Smooth muscle cell (in vitro differentiated cells): ENCODE data around the gene APLNR. TPM values are rescaled to one million over a fixed set of nuclear protein-coding genes. Genes with fewer than 3 reads are reported as not detected.

Experiments
- DNase-seq: peaks from one replicate; lab custom pipeline; 2025; ENCODE audit not compliant: unreplicated experiment; lab: John Stamatoyannopoulos, UW
- H2AFZ ChIP-seq: fragments of 200-600 bp; sonication (generic); 2 replicates; pipeline ENCODE4 v1.6.0; 2016; ENCODE audit warnings: antibody characterized with exemption, low read depth, mild to moderate bottlenecking
- H3F3A ChIP-seq: fragments of 200-600 bp; sonication (generic); 2 replicates; pipeline ENCODE4 v1.6.0; 2017; ENCODE audit warnings: antibody characterized with exemption, low read depth
- H3K27ac ChIP-seq: fragments of 200-600 bp; sonication (generic); 2 replicates; pipeline ENCODE4 v1.5.1; 2016; ENCODE audit warnings: low read depth, mild to moderate bottlenecking
- H3K27me3 ChIP-seq: fragments of 200-600 bp; sonication (generic); 2 replicates; pipeline ENCODE4 v1.6.1; 2016; ENCODE audit warnings: low read depth, mild to moderate bottlenecking
- H3K36me3 ChIP-seq: fragments of 200-600 bp; sonication (generic); 2 replicates; pipeline ENCODE4 v1.5.1; 2016; ENCODE audit warnings: low read depth
- H3K4me1 ChIP-seq: fragments of 200-600 bp; sonication (generic); 2 replicates; pipeline ENCODE4 v1.5.1; 2016; ENCODE audit warnings: low read depth
- H3K4me2 ChIP-seq: fragments of 200-600 bp; sonication (generic); 2 replicates; pipeline ENCODE4 v1.6.0; 2016; ENCODE audit warnings: mild to moderate bottlenecking
- H3K4me3 ChIP-seq: fragments of 200-600 bp; sonication (generic); 2 replicates; pipeline ENCODE4 v1.5.1; 2016; ENCODE audit warnings: mild to moderate bottlenecking
- H3K79me2 ChIP-seq: fragments of 200-600 bp; sonication (generic); 2 replicates; pipeline ENCODE4 v1.6.0; 2016; ENCODE audit warnings: low read depth, mild to moderate bottlenecking
- H3K9ac ChIP-seq: fragments of 200-600 bp; sonication (generic); 2 replicates; pipeline ENCODE4 v1.6.0; 2016; ENCODE audit warnings: low read depth
- H3K9me3 ChIP-seq: fragments of 200-600 bp; sonication (generic); replicated peaks from 2 replicates; pipeline ENCODE4 v1.5.1; 2016; ENCODE audit warnings: low read depth
- H4K20me1 ChIP-seq: fragments of 200-600 bp; sonication (generic); 2 replicates; pipeline ENCODE4 v1.6.0; 2016; ENCODE audit warnings: low read depth
- CTCF ChIP-seq: fragments of 200-600 bp; sonication (generic); IDR thresholded peaks from 2 replicates; pipeline ENCODE4 v1.5.1; 2017; ENCODE audit warnings: borderline replicate concordance, mild to moderate bottlenecking, antibody characterized with exemption; ENCODE audit not compliant: insufficient read depth, poor library complexity, severe bottlenecking
- WGBS: methylation state at CpG from one replicate; pipeline ENCODE4 v1.1.7; 2016; ENCODE audit warnings: low lambda C conversion rate; 5-methylcytosine and 5-hydroxymethylcytosine counted together
- polyA plus RNA-seq: library from polyadenylated mRNA; unstranded; fragments of >200 nt; fragmentation: Nextera tagmentation; extraction: Ambion mirVana; gene quantifications from 2 replicates; pipeline ENCODE4 v1.2.1, GENCODE V29; 2016
- total RNA-seq: library from RNA; depleted of rRNA; stranded (reverse); fragments of >200 nt; gene quantifications from 2 replicates; pipeline ENCODE4 v1.2.3, GENCODE V29; 2014

The APLNR gene
- total and polyA plus RNA-seq, 2 experiments from 2014 or later, result 103 to 214 TPM

GRCh38 chr11:57273448-57274058 is 36.5 kb upstream of the APLNR start:
- WGBS, result 90% methylated on average over 4 of the region's 4 CpGs
- Histone ChIP-seq H3K27me3 (no peaks in the 10 kb centered on the region), H3K4me3 (no peak overlapping the region), H3K79me2 (no peaks in the 10 kb centered on the region), H3K9me3 (no peaks in the 10 kb centered on the region), H3K9ac (no peak overlapping the region), H3F3A (no peaks in the 10 kb centered on the region), H3K4me2 (no peak overlapping the region), H2AFZ (no peak overlapping the region), H3K36me3 (no peaks in the 10 kb centered on the region), H3K4me1 (peaks cover 12% of the 10 kb centered on the region), H4K20me1 (no peaks in the 10 kb centered on the region), H3K27ac (no peak overlapping the region)
- DNase-seq, result no peak
- no peak for TF ChIP-seq CTCF

GRCh38 chr11:57269571-57270021 is 32.5 kb upstream of the APLNR start:
- H3K9ac ChIP-seq, result no peak overlapping the region
- no peaks in the 10 kb centered on the region for H4K20me1 ChIP-seq
- no peak overlapping the region for H3K4me2 ChIP-seq
- H3K27ac ChIP-seq, result no peak overlapping the region
- H3K4me1 ChIP-seq, result no peaks in the 10 kb centered on the region
- H3K27me3 ChIP-seq, result no peaks in the 10 kb centered on the region
- H2AFZ ChIP-seq, result no peak overlapping the region
- no peaks in the 10 kb centered on the region for H3K79me2 ChIP-seq
- 54% methylated on average over 3 of the region's 3 CpGs for WGBS
- no peak overlapping the region for H3K4me3 ChIP-seq
- DNase-seq, result no peak
- TF ChIP-seq CTCF, result no peak
- H3K9me3 ChIP-seq, result no peaks in the 10 kb centered on the region
- H3F3A ChIP-seq, result no peaks in the 10 kb centered on the region
- no peaks in the 10 kb centered on the region for H3K36me3 ChIP-seq

GRCh38 chr11:57266157-57266556 is 29.1 kb upstream of the APLNR start:
- DNase-seq, result no peak
- Histone ChIP-seq H4K20me1 (no peaks in the 10 kb centered on the region), H3K4me2 (no peak overlapping the region), H3K36me3 (no peaks in the 10 kb centered on the region), H3K4me3 (no peak overlapping the region), H3K27me3 (no peaks in the 10 kb centered on the region), H3K4me1 (no peaks in the 10 kb centered on the region), H3F3A (no peaks in the 10 kb centered on the region), H3K79me2 (no peaks in the 10 kb centered on the region), H3K9me3 (no peaks in the 10 kb centered on the region), H3K9ac (no peak overlapping the region), H2AFZ (no peak overlapping the region), H3K27ac (no peak overlapping the region)
- TF ChIP-seq CTCF, result no peak

GRCh38 chr11:57263351-57263750 is 26.3 kb upstream of the APLNR start:
- Histone ChIP-seq H2AFZ (no peak overlapping the region), H3K9ac (no peak overlapping the region), H3K4me3 (no peak overlapping the region), H3K27ac (no peak overlapping the region), H3K9me3 (no peaks in the 10 kb centered on the region), H3K27me3 (no peaks in the 10 kb centered on the region), H4K20me1 (no peaks in the 10 kb centered on the region), H3K4me2 (no peak overlapping the region), H3K79me2 (no peaks in the 10 kb centered on the region), H3K4me1 (no peaks in the 10 kb centered on the region), H3F3A (no peaks in the 10 kb centered on the region), H3K36me3 (no peaks in the 10 kb centered on the region)
- no peak for DNase-seq
- TF ChIP-seq CTCF, result no peak
- 82% methylated on average over 7 of the region's 7 CpGs for WGBS
